CD4-positive, CD25-positive, alpha-beta regulatory T cell (primary cell): ENCODE data around the gene BRSK2. TPM values are rescaled to one million over a fixed set of nuclear protein-coding genes. Genes with fewer than 3 reads are reported as not detected.
A peak's percentile ranks its signal among the peaks of the same experiment; 100 is the strongest.
"Not testable (repeated sequence)": the region's sequence is repeated elsewhere in the genome, so short reads cannot be mapped to it uniquely, and the experiment has no call there.

ENCODE experiments used
- ATAC-seq, 2 donors: fragments of 150-1000 bp; cut with Tn5 transposase; one replicate each; pipeline ENCODE4 v1.10.0; 2021; ENCODE audit warnings: low read depth in 2 of 2, moderate number of reproducible peaks in 2 of 2, moderate library complexity in 1 of 2
- DNase-seq, 3 donors: peaks; one replicate each; pipeline versions ENCODE4 v3.0.0 to v3.0.0-alpha.2; 2012 to 2022; ENCODE audit warnings: mixed read lengths in 1 of 3
- H3K27ac ChIP-seq: one replicate; pipeline ENCODE4 v1.7.0; 2013; ENCODE audit warnings: mild to moderate bottlenecking, low read length; ENCODE audit not compliant: insufficient read depth, poor library complexity, severe bottlenecking
- H3K27me3 ChIP-seq: one replicate; pipeline ENCODE4 v1.7.0; 2013; ENCODE audit warnings: low read length; ENCODE audit not compliant: control insufficient read depth, insufficient read depth
- H3K36me3 ChIP-seq: one replicate; pipeline ENCODE4 v1.7.0; 2013; ENCODE audit warnings: mild to moderate bottlenecking, low read length, moderate library complexity; ENCODE audit not compliant: control insufficient read depth, insufficient read depth
- H3K4me1 ChIP-seq: 2 replicates; pipeline ENCODE4 v1.7.0; 2013; ENCODE audit warnings: mild to moderate bottlenecking, low read length; ENCODE audit not compliant: insufficient read depth, control insufficient read depth, poor library complexity, severe bottlenecking
- H3K4me3 ChIP-seq: one replicate; pipeline ENCODE4 v1.7.0; 2013; ENCODE audit warnings: low read depth, mild to moderate bottlenecking, low read length, moderate library complexity
- H3K9me3 ChIP-seq, 2 experiments: 1 replicate in 1 of 2; 2 replicates in 1 of 2; pipeline ENCODE4 v1.7.0; 2013; ENCODE audit warnings: low read length in 2 of 2, mild to moderate bottlenecking in 1 of 2, moderate library complexity in 1 of 2; ENCODE audit not compliant: control insufficient read depth in 2 of 2
- H3K27ac Mint-ChIP-seq, 3 donors: one replicate each; pipeline ENCODE4 v1.8.0; 2020 to 2022; ENCODE audit warnings: mild to moderate bottlenecking in 3 of 3, mixed read lengths in 3 of 3, moderate library complexity in 2 of 3
- H3K27me3 Mint-ChIP-seq: one replicate; pipeline ENCODE4 v1.8.0; 2022; ENCODE audit warnings: mild to moderate bottlenecking, mixed read lengths
- H3K36me3 Mint-ChIP-seq: one replicate; pipeline ENCODE4 v1.8.0; 2020; ENCODE audit warnings: mixed read lengths
- H3K4me1 Mint-ChIP-seq, 4 donors: one replicate each; pipeline ENCODE4 v1.8.0; 2020 to 2022; ENCODE audit warnings: mixed read lengths in 4 of 4, mild to moderate bottlenecking in 1 of 4
- H3K4me3 Mint-ChIP-seq, 4 donors: one replicate each; pipeline ENCODE4 v1.8.0; 2020 to 2022; ENCODE audit warnings: mild to moderate bottlenecking in 4 of 4, mixed read lengths in 4 of 4, moderate library complexity in 3 of 4
- H3K9me3 Mint-ChIP-seq, 7 donors: one replicate each; pipeline ENCODE4 v1.8.0; 2020 to 2022; ENCODE audit warnings: mixed read lengths in 7 of 7, mild to moderate bottlenecking in 3 of 7, moderate library complexity in 2 of 7
- polyA plus RNA-seq, 4 donors: library from polyadenylated mRNA; unstranded; fragments of 300-500 nt; fragmentation: Illumina TruSeq; gene quantifications; one replicate each; pipeline ENCODE4 v1.2.3, GENCODE V29; 2021
- total RNA-seq: library from RNA; stranded (reverse); gene quantifications from one replicate; pipeline ENCODE4 v1.2.3, GENCODE V29; 2022

BRSK2 gene
- total and polyA plus RNA-seq, 5 donors from 2014 or later: 0.07 to 0.42 (median 0.08) TPM; not detected in 1

GRCh38 chr11:1507381-1508140 lies 117.8 kb downstream of the BRSK2 start:
- Mint-ChIP-seq H3K27ac (no peak overlapping the region), H3K4me1 (peaks cover 0 to 59% (median 15%) of the 10 kb centered on the region in 4 donors), H3K4me3 (no peak overlapping the region), H3K36me3 (peaks cover 3% of the 10 kb centered on the region), H3K9me3 (no peaks in the 10 kb centered on the region), H3K27me3 (no peaks in the 10 kb centered on the region)
- DNase-seq (no peak), ATAC-seq (no peak)
- no peaks in the 10 kb centered on the region for H3K9me3 ChIP-seq
- H3K27ac ChIP-seq: no peak overlapping the region
- no peaks in the 10 kb centered on the region for H3K27me3 ChIP-seq
- H3K4me1 ChIP-seq: peaks cover 11% of the 10 kb centered on the region
- H3K36me3 ChIP-seq: no peaks in the 10 kb centered on the region
- no peak overlapping the region for H3K4me3 ChIP-seq

- no peak overlapping the region for H3K27ac ChIP-seq
- Mint-ChIP-seq H3K9me3 (no peaks in the 10 kb centered on the region), H3K4me3 (peak overlapping the region in 1 of 4 donors; percentile 50), H3K4me1 (peaks cover 0 to 61% (median 19%) of the 10 kb centered on the region in 4 donors), H3K27ac (no peak overlapping the region), H3K36me3 (peaks cover 7% of the 10 kb centered on the region), H3K27me3 (no peaks in the 10 kb centered on the region)
- H3K4me3 ChIP-seq: no peak overlapping the region
- H3K4me1 ChIP-seq: peaks cover 11% of the 10 kb centered on the region
- ATAC-seq: no peak
- no peak for DNase-seq
- no peaks in the 10 kb centered on the region for H3K27me3 ChIP-seq
- H3K9me3 ChIP-seq: no peaks in the 10 kb centered on the region
- peaks cover 3% of the 10 kb centered on the region for H3K36me3 ChIP-seq
Measured at GRCh38 chr11:1508491-1508891, 118.8 kb downstream of the BRSK2 start.

- Mint-ChIP-seq H3K4me1 (peaks cover 0 to 63% (median 22%) of the 10 kb centered on the region in 4 donors), H3K27ac (peak overlapping the region in 1 of 3 donors; percentile 6), H3K9me3 (no peaks in the 10 kb centered on the region), H3K4me3 (peak overlapping the region in 1 of 4 donors; percentile 50), H3K36me3 (peaks cover 9% of the 10 kb centered on the region), H3K27me3 (no peaks in the 10 kb centered on the region)
- Histone ChIP-seq H3K27ac (no peak overlapping the region), H3K4me3 (no peak overlapping the region), H3K4me1 (peaks cover 12% of the 10 kb centered on the region), H3K27me3 (no peaks in the 10 kb centered on the region), H3K9me3 (no peaks in the 10 kb centered on the region), H3K36me3 (peaks cover 7% of the 10 kb centered on the region)
- no peak for ATAC-seq
- DNase-seq: no peak
Measured at GRCh38 chr11:1508986-1509385, 119.3 kb downstream of the BRSK2 start.

GRCh38 chr11:1509626-1510255 lies 120.0 kb downstream of the BRSK2 start:
- DNase-seq: no peak
- H3K4me3 ChIP-seq: no peak overlapping the region
- Mint-ChIP-seq H3K4me1 (peaks cover 0 to 68% (median 23%) of the 10 kb centered on the region in 4 donors), H3K27ac (peak overlapping the region in 2 of 3 donors; percentile 6 to 48), H3K27me3 (no peaks in the 10 kb centered on the region), H3K36me3 (peaks cover 9% of the 10 kb centered on the region), H3K4me3 (peak overlapping the region in 1 of 4 donors; percentile 38), H3K9me3 (no peaks in the 10 kb centered on the region)
- no peaks in the 10 kb centered on the region for H3K9me3 ChIP-seq
- peaks cover 10% of the 10 kb centered on the region for H3K36me3 ChIP-seq
- H3K27me3 ChIP-seq: no peaks in the 10 kb centered on the region
- H3K27ac ChIP-seq: no peak overlapping the region
- ATAC-seq: no peak
- H3K4me1 ChIP-seq: peaks cover 15% of the 10 kb centered on the region

GRCh38 chr11:1510351-1510750 lies 120.6 kb downstream of the BRSK2 start:
- H3K9me3 ChIP-seq, H3K27ac Mint-ChIP-seq, H3K4me3 Mint-ChIP-seq, H3K27ac ChIP-seq, ATAC-seq, DNase-seq, H3K4me3 ChIP-seq, H3K36me3 ChIP-seq, H3K27me3 Mint-ChIP-seq, H3K9me3 Mint-ChIP-seq, H3K27me3 ChIP-seq, H3K36me3 Mint-ChIP-seq: not testable (repeated sequence)
- H3K4me1 ChIP-seq: peaks cover 20% of the 10 kb centered on the region
- peaks cover 0 to 71% (median 21%) of the 10 kb centered on the region in 4 donors for H3K4me1 Mint-ChIP-seq

- H3K4me3 Mint-ChIP-seq: no peak overlapping the region
- peaks cover 26% of the 10 kb centered on the region for H3K4me1 ChIP-seq
- H3K9me3 Mint-ChIP-seq: no peaks in the 10 kb centered on the region
- H3K9me3 ChIP-seq: no peaks in the 10 kb centered on the region
- peaks cover 0 to 74% (median 21%) of the 10 kb centered on the region in 4 donors for H3K4me1 Mint-ChIP-seq
- peaks cover 9% of the 10 kb centered on the region for H3K36me3 Mint-ChIP-seq
- no peak overlapping the region for H3K27ac ChIP-seq
- ATAC-seq (no peak), DNase-seq (no peak)
- H3K27me3 Mint-ChIP-seq: no peaks in the 10 kb centered on the region
- H3K4me3 ChIP-seq: no peak overlapping the region
- peaks cover 10% of the 10 kb centered on the region for H3K36me3 ChIP-seq
- H3K27me3 ChIP-seq: no peaks in the 10 kb centered on the region
- H3K27ac Mint-ChIP-seq: no peak overlapping the region
Measured at GRCh38 chr11:1510928-1511327, 121.2 kb downstream of the BRSK2 start.

- Histone ChIP-seq H3K36me3 (peaks cover 10% of the 10 kb centered on the region), H3K9me3 (no peaks in the 10 kb centered on the region), H3K27ac (no peak overlapping the region), H3K4me3 (no peak overlapping the region), H3K27me3 (no peaks in the 10 kb centered on the region), H3K4me1 (peaks cover 36% of the 10 kb centered on the region)
- no peaks in the 10 kb centered on the region for H3K9me3 Mint-ChIP-seq
- peaks cover 9% of the 10 kb centered on the region for H3K36me3 Mint-ChIP-seq
- ATAC-seq (no peak), DNase-seq (no peak)
- peak overlapping the region in 1 of 3 donors; percentile 59 for H3K27ac Mint-ChIP-seq
- no peak overlapping the region for H3K4me3 Mint-ChIP-seq
- no peaks in the 10 kb centered on the region for H3K27me3 Mint-ChIP-seq
- peaks cover 0 to 76% (median 29%) of the 10 kb centered on the region in 4 donors for H3K4me1 Mint-ChIP-seq
Measured at GRCh38 chr11:1511937-1512496, 122.3 kb downstream of the BRSK2 start.
